CD4-positive, alpha-beta T cell treated with Interleukin-12 subunit alpha and Interleukin-12 subunit beta, for 1 hour (primary cell): ENCODE data around the gene THUMPD2.
"Not testable (repeated sequence)": the region's sequence is repeated elsewhere in the genome, so short reads cannot be mapped to it uniquely, and the experiment has no call there.

Experiments used
- DNase-seq: peaks from one replicate; pipeline ENCODE4 v3.0.0-alpha.2; 2020

Gene THUMPD2

DNA sequence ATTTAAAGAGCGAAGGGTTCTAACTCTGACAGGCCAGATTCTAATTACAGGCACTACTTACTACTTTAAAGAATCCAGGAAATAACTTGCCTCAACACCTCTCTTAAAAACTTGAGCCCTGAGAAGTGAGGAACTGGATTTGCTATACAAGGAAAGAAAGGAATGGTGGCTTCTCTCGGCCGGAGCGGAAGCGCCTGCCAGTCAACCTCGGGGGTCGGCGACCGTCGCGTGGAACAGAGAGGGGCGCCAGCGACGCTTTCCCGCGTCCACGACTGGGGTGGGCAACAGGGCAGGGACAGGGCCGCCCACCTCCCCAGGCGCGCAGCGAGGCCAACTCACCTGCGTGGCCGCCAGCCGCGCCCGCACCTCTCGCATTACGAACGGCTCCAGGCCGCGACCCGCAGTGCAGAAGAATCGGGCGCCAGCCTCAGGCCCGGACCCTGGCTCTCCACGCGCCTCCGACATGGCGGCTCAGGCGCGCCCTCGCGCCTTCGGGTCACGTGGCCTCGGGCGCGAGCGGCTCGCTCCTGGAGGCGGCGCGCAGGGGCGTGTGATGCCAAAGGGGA is at the start of gene THUMPD2:
THUMPD2 (minus strand) TSS at position 484 of the 566 bp plus-strand sequence; CDS start at position 465, 19 bp downstream.
- peak; percentile 67 for DNase-seq

- DNase-seq, result no peak
These were observed 42.8 kb upstream of the THUMPD2 start for GRCh38 chr2:39821871-39822270.

- DNase-seq, result no peak
These were observed 37.8 kb upstream of the THUMPD2 start for GRCh38 chr2:39816845-39817244.

DNA sequence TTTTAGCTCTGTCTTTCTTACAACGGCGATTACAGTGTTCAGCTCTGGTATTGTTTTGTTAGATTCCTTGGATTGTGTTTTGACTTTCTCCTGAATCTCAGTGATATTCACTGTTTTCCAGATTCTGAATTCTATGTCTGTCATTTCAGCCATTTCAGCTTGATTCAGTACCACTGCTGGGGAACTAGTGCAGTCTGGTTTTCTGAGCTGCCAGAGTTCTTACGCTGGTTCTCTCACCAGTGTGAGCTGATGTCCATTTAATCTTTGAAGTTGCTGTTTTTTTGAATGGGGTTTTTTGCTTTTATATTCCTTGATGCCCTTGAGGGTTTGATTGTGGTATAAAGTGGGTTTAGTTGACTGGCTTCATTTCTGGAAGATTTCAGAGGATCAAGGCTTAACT is 37.4 kb upstream of the THUMPD2 start:
- no peak for DNase-seq

GRCh38 chr2:39805936-39806608 is 27.0 kb upstream of the THUMPD2 start:
- no peak for DNase-seq

DNA sequence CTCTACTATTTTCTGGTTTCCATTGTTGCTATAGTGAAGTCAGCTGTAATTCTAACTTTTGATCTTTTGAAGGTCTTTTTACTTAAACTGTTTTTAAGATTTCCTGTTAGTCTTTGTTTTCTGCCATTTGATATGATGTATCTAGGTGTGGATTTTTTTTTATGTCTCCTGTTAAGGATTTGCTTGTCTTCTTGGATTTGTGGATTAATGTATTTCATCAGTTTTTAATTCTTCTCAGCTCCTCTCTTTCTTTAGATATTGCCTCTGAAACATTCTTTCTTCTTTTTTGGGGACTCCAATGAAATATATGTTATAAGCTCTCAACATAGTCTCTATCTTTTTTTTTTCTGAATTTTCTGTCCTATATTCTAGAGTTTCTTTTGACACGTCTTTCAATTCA is 24.8 kb upstream of the THUMPD2 start:
- DNase-seq, result no peak

- no peak for DNase-seq
These were observed 21.7 kb upstream of the THUMPD2 start for GRCh38 chr2:39800752-39801151.

DNA sequence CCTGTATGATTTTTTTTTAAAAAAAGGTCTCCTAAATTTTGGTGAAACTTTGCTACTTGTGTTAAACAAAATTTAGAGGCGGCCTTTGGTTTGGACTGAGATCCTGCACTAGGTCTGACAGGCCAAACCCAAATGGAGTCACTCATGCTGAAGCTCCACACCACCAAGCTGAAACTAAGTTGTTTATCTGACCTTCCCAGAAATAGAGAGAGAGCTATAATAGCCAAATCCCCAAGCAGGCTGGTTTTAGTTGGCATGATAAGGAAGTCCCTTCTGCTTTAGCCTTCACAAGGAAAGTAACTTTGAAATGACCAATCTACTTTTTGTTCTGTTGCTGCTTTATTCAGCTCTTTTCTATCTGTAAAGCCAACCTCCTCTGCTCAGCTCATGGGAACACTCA is 17.1 kb upstream of the THUMPD2 start:
- no peak for DNase-seq

- DNase-seq, result not testable (repeated sequence)
These were observed 11.3 kb upstream of the THUMPD2 start for GRCh38 chr2:39790216-39790818.

GRCh38 chr2:39787950-39788349 is 8.9 kb upstream of the THUMPD2 start:
- DNase-seq, result no peak

- no peak for DNase-seq
These were observed 7.9 kb upstream of the THUMPD2 start for GRCh38 chr2:39786761-39787522.

DNA sequence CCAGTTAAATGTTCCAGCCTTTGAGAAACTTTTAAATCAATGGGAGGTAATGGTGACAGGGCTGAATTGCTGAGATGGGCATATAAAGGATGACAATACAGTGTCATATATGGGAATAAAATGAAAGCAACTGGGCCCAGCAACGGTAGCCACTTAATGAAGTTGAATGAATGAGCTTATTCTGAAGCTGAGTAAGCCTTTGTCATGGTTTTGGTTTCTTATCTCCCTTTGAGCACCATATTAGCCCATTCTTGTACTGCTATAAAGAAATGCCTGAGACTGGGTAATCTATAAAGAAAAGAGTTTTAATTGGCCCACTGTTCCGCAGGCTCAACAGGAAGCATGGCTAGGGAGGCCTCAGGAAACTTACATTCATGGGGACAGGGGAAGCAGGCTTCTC is 3.5 kb upstream of the THUMPD2 start:
- DNase-seq, result no peak

DNA sequence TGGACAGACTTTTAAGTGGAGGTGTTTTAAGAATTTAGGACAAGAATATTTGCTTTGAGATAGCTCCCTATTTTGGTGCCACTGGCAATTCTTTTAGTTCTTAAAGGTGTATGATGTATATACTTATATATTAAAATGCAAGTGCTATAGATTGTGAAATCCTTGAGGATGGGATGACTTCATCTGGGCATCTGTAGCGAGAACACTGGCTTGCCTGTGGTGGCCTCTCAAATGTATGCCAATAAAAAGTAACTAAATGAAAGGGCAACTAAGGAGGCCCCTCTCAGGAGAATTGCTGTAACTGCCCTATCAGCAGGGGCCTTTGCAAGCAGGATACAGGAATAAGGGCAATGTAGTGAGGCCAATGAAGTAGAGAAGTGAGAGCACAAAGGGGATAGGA is 2.6 kb upstream of the THUMPD2 start:
- DNase-seq, result no peak

DNA sequence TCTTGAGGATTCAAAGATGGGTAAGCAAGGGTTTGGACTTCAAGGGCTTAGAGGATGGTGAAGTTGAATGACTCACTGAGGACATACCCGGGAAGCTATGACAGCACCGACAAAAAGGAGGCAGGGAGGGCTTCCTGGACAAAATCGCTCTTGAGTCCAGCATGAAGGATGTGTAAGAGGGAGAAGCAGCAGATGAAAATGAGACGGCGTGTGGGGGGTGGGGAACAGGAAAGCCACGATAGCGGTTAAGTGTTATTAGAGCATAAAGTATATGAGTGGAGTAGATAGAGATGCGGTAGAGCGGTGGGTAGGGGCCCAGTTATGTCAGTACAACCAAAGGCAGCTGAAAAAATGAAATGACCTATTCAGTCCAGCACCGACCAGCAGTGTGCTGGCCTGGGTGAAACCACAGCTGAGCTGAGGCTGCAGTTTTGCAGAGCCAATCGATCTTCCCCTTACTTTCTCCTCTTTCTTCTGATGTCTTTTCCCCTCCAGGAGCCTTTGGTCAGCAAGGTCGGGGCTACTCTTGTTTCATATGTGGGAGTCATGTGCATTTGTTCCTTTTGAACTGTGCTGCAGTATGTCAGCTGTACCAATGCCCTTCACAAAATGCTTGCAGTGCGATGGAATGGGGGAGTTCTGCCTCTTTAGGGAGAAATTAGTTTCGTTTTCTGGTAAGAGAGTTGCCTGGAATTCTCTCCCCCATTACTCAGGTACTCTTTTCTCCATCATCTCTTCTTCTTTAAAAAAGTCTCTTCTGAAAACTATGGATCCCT is 2.0 kb upstream of the THUMPD2 start:
- DNase-seq, result no peak

- no peak for DNase-seq
These were observed 869 bp upstream of the THUMPD2 start for GRCh38 chr2:39779927-39780326.

GRCh38 chr2:39779341-39779851 is 338 bp upstream of the THUMPD2 start:
- DNase-seq, result no peak

DNA sequence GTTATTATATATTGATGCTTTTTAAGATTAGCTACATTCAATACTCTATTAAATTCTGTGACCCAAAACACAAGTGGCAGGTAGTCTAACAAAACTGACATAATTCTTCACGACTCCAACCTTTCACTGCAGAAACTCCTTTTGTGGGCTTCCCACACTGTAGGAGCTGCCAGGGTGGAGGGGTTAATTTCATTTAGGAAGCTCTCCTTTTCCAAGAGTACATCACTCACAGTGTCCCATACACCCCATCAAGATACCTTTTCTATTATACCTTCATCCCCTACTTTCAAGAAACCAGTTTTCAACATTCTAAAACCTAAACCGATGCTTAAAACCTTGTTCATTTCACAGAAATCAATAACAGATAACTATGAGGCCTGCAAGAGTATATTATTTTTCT is 825 bp downstream of the THUMPD2 start:
- no peak for DNase-seq

DNA sequence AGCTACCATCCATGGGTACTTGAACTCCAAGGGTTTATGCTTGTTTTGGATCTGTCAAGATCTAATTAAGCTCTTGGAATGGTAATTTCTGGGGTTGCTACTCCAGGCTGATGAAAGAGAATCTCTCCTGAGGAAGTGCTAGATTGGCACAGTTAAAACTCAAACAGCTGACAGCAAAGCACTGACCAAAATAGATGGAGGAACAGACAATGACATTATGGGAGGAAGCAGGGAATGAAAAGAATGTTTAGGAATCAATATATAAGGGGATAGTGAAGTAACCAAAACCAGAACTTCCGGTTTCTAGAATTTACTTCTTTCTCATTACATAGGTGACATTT is 6.3 kb downstream of the THUMPD2 start:
- DNase-seq, result no peak

DNA sequence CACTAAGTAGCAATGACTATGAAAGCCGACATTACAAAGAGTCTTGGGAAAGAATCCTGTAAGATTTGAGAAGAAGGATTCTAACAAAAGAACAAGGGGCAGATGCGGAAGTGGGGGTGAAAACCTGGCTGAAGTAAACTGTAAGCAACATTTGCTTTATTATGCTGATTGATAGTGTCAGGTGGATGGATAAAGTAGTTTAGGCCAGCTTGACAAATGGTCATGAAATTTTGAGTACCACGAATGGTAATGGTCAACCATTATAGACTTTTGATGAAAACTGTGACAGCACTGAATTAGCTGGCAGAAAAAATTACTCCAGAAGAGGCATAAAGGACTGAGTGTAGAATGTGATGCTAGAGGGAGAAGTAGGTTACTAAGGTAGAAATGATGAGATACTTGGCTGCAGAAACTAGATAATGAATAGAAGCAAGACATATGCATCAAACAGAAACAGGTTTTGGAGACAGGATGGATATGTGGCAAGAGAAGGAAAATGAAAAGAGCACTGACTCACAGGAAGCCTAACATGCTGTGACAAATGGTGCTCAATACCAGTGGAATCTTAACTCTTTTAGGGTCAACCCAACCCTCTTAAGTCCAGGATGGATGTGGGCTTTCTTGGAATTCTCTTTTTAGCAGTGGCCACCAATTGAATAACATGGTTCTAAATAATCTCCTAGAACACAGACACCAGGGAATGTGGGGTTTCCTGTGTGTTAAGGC is 6.8 kb downstream of the THUMPD2 start:
- DNase-seq, result no peak

DNA sequence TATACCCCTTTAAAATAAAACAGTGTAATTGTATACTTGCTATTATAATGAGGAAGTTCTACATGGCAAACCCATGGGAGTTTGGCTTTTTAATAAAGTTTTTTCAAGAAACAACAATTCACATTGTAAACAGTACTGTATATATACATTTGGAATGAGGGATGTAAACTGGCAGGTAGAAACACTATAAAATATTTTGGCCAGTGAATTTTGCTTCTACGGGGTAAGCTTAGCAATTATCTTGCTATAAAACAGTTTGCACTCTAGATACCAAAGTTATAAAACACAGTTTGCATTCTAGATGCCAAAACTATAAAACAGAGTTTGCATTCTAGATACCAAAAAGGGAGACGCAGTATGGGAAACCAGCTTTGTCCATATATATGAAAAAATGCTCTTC is 16.6 kb downstream of the THUMPD2 start:
- no peak for DNase-seq

- no peak for DNase-seq
These were observed 21.9 kb downstream of the THUMPD2 start for GRCh38 chr2:39757156-39757555.

- DNase-seq, result no peak
These were observed 23.6 kb downstream of the THUMPD2 start for GRCh38 chr2:39755466-39755865.
